Activated naive CD4-positive, alpha-beta T cell (primary cell): ENCODE data around the gene ABCC3.
"Not testable (repeated sequence)": the region's sequence is repeated elsewhere in the genome, so short reads cannot be mapped to it uniquely, and the experiment has no call there.

Source experiments
- DNase-seq, 4 experiments: peaks; one replicate each; lab custom pipeline; 2025; lab: John Stamatoyannopoulos, UW

ABCC3 gene

DNA sequence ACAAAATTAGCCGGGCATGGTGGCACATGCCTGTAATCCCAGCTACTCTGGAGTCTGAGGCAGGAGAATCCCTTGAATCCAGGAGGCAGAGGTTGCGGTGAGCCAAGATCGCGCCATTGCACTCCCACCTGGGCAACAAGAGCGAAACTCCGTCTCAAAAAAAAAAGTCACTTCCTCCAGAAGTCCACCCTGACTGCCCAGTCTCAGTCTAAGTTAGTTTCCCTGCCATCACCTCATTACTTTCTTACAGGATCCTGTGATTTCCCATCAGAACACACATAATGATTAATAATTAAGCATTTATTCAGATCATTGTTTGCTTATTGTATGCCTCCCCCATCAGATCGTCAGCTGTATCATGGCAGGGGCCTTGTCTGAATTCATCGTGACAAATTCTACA, 31.6 kb downstream of the ABCC3 start:
- no peak for DNase-seq

DNA sequence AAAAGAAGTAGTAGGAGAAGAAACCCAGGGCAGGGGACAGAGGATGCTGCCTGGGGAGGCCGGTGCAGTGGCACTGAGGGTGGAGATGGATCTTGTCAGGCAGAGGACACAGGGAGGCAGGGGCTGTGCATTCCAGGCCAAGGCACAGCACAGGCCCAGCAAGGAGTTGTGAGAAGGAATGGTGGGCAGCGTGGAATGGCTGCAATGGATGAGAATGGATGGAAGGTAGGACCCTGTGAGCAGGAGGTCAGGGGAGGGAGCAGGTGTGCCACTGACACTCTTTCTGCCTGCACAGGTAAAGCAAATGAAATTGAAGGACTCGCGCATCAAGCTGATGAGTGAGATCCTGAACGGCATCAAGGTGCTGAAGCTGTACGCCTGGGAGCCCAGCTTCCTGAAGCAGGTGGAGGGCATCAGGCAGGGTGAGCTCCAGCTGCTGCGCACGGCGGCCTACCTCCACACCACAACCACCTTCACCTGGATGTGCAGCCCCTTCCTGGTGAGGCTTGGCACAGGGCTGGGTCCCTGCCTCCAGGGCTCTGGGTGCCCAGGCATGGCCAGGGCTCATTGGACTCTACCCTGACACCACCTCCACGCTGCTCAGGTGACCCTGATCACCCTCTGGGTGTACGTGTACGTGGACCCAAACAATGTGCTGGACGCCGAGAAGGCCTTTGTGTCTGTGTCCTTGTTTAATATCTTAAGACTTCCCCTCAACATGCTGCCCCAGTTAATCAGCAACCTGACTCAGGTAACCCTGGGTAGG, 32.8 kb downstream of the ABCC3 start:
- no peak for DNase-seq

DNA sequence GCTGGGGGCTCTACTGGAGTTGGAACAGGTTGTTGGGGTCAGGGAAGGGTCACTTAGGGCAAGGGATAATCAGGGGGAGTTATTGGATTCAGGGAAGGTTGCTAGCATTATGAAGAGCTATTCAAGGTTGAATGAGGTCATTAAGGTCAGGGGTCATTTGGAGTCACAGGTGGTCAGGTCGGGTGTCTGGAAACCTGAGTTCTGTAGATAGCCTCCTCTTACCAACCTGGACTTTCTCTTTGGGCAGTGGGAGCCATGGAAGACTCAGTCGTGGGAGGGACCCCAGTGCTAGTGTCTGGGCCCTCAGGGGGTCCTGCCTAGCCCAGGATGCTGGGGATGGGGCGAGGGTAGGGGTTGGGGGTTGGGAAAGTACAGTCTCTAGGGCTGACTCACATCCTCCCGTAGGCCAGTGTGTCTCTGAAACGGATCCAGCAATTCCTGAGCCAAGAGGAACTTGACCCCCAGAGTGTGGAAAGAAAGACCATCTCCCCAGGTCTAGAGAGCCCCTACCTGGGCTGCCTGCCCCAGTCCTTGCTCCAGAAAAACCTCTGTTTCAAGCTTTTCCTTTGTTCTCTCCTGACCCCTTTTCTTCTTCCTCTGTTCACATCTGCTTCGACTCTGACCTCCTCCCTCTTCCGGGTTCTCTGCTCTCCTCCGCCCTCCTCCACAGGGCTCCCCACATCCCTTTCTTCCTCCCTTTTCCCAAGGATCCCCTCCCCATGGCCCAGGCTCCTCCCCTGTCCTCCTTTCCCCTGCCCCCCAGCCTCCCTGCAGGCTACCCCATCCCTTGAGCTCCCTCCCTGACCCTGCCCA, 33.5 kb downstream of the ABCC3 start:
- no peak for DNase-seq

DNA sequence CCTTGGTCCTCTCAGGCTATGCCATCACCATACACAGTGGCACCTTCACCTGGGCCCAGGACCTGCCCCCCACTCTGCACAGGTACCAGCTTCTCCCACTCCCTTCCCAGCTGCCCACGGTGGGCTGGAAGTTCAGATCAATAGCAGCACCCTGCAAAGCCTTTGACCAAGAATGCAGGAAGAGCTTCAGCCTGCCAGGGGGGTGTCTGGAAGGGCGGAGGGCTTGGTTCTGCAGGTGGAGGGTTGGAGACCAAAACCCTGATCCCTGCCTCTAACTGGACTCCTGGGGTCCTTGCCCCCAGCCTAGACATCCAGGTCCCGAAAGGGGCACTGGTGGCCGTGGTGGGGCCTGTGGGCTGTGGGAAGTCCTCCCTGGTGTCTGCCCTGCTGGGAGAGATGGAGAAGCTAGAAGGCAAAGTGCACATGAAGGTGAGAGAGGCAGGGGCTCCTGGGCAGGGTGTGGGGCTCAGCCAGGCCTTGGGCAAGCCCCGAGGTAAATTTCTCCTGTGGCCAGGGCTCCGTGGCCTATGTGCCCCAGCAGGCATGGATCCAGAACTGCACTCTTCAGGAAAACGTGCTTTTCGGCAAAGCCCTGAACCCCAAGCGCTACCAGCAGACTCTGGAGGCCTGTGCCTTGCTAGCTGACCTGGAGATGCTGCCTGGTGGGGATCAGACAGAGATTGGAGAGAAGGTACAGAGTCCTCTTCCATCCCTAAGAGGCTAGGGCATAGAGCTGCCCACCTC, 34.3 kb downstream of the ABCC3 start:
- no peak for DNase-seq

DNA sequence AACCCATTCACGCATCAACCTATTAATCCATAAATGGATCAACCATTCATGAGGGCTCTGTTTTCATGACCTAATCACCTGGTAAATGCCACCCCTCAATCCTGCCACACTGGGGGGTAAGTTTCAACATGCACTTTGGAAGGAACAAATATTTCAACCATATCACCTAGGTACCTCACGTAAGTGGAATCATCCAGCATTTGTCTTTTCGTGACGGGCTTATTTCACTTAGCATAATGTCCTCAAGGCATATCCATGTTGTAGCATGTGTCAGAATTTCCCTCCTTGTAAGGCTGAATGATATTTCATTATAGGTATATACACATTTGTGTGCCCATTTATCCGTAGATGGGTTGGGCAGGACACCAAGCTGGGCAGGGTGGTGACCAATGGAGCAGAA, 37.4 kb downstream of the ABCC3 start:
- DNase-seq = no peak

DNA sequence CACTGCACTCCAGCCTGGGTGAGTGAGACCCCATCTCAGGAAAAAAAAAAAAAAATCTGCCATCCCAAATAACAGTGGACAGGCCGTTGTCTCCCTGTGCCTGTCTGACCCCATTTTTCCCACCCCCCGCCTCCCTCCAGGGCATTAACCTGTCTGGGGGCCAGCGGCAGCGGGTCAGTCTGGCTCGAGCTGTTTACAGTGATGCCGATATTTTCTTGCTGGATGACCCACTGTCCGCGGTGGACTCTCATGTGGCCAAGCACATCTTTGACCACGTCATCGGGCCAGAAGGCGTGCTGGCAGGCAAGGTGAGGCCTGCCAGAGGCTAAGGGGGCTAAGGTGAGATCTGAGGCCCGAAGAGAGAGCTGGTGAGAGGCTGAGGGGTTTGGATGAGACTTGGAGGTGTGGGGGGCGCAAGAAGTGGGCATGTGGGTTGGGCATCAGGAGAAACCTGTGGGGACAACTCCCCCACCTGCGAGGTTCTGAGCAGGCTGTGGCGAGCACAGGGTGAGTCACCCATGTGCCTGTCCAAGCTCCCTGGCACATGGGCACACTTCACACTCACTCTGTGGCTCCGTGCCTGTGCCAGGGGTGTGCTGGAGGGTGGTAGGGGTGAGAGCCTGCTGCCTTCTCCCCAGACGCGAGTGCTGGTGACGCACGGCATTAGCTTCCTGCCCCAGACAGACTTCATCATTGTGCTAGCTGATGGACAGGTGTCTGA, 38.3 kb downstream of the ABCC3 start:
- no peak for DNase-seq

DNA sequence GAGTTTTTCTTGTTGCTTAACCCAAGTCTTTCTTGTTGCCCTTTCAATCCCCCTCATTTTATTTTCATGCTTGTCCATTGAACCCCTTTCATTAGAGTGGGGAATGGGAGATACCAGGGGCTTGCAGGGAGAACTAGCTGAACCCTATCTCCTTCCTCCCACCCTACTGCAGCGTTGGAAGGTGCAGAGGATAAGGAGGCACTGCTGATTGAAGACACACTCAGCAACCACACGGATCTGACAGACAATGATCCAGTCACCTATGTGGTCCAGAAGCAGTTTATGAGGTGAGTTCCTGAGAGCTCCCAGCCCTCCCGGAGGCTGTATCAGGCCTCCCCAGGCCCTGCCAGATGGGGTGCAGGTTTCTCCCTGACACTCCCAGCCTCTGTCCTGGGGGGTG, 40.5 kb downstream of the ABCC3 start:
- DNase-seq = no peak

DNA sequence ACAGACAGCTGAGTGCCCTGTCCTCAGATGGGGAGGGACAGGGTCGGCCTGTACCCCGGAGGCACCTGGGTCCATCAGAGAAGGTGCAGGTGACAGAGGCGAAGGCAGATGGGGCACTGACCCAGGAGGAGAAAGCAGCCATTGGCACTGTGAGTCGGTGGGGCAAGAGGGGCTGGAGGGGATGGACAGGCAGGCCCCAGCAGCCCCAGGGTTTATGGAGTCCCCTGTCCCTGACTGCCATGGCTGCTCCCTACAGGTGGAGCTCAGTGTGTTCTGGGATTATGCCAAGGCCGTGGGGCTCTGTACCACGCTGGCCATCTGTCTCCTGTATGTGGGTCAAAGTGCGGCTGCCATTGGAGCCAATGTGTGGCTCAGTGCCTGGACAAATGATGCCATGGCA, 40.9 kb downstream of the ABCC3 start:
- no peak for DNase-seq

DNA sequence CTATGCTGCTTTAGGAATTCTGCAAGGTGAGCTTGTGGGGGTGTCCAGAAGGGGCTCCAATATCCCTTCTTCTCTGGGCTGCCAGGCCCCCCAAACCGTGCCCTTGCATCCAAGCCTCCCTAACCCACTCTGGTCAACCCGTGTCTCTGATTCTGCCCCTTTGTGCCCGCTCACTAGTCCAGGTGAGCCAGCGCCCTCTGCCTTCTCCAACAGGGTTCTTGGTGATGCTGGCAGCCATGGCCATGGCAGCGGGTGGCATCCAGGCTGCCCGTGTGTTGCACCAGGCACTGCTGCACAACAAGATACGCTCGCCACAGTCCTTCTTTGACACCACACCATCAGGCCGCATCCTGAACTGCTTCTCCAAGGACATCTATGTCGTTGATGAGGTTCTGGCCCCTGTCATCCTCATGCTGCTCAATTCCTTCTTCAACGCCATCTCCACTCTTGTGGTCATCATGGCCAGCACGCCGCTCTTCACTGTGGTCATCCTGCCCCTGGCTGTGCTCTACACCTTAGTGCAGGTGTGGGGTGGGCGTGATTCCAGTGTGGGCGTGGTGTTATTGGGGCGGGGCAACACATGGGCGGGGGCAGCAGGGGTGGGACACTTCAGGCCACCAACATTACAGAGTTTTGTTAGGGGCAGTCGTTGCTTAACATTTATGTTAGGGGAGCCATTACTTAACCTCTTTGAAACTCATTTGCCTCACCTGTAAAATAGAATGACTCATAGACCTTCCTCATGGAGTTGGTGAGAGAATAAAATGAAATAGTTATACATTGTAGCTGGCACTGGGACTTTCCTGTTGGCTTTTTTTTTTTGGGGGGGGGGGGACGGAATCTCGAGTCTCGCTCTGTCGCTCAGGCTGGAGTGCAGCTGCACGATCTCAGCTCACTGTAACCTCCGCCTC, 41.6 kb downstream of the ABCC3 start:
- no peak for DNase-seq

DNA sequence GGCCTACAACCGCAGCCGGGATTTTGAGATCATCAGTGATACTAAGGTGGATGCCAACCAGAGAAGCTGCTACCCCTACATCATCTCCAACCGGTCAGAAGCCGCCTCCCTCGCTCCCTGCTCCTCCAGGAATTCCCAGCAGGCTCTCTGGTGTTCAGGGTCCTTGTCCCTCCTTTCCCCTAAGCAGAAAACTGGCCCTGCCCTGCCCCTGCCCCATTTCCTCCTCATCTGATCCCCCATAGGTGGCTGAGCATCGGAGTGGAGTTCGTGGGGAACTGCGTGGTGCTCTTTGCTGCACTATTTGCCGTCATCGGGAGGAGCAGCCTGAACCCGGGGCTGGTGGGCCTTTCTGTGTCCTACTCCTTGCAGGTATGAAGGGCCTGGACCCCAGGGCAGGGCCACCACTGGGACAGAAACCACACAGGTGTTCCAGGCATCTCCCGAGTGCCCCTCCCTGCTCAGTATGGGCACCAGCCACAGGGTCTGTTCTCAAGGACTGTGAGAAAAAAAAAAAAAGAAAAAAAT, 43.2 kb downstream of the ABCC3 start:
- no peak for DNase-seq

DNA sequence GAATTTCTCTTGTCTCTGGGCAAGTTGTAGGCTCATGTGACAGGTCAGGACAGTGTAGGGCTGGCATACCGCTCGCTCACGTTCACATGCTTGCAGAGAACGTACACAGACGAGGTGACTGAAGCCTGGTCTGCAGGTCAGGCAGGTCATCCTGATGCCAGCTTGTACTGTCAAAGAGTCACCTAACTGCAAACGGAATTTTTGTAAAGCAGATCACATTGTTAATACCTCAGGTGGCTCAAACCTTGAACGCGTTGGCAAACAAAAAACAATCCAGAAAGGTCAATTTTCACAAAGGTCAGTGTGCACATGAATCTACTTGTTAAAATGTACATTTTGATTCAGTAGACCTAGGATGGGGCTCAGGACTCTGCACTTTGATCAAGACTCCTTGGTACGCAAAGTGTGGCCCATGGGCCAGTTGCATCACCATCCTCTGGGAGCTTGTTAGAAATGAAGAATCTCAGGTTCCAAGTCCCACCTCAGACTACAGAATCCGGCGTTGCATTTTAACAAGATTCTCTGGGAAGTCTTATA, 44.4 kb downstream of the ABCC3 start:
- DNase-seq = no peak

DNA sequence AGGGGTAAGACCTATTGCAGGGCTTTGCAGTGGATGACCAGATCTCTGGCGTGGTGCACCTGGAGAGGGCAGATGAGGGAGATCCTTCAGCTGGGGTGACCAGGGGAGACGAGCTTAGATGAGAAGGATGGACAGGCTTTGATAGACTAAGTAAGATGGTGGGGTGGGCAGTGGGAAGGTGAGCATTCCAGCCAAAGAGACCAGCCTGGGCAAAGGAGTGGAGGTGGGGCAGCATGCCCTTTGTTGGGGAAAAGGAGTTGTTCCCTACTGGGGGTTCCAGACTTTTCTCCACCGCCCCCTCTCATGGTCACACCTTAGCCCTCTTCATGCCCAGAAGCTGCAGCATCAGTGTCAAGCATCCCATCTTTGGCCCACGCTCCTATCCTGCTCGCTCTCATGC, 45.4 kb downstream of the ABCC3 start:
- DNase-seq = no peak

DNA sequence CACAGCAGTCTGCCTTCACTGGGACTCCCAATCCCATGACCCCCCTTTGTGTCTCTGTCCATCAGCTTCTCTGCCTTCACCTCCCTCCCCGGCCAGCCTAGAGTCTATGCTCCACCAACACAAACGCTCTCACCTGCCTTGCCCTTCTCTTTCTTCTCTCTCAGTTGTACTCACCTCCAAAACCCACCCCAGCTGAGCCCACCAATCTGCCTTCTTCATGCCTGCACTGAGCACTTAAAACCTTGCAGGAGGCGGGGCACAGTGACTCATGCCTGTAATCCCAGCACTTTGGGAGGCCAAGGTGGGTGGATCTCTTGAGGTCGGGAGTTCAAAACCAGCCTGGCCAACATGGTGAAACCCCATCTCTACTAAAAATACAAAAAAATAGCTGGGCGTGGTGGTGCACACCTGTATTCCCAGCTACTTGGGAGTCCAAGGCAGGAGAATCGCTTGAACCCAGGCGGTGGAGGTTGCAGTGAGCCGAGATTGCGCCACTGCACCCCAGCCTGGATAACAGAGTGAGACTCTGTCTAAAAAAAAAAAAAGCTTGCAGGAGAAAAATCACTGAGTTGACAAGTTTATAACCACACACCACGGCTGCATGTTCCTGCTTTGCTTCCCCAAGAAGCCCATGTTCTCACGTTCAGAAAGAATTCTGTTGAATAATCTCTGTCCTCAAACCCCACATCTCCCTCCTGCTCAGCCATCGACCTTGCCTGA, 46.0 kb downstream of the ABCC3 start:
- not testable (repeated sequence) for DNase-seq

DNA sequence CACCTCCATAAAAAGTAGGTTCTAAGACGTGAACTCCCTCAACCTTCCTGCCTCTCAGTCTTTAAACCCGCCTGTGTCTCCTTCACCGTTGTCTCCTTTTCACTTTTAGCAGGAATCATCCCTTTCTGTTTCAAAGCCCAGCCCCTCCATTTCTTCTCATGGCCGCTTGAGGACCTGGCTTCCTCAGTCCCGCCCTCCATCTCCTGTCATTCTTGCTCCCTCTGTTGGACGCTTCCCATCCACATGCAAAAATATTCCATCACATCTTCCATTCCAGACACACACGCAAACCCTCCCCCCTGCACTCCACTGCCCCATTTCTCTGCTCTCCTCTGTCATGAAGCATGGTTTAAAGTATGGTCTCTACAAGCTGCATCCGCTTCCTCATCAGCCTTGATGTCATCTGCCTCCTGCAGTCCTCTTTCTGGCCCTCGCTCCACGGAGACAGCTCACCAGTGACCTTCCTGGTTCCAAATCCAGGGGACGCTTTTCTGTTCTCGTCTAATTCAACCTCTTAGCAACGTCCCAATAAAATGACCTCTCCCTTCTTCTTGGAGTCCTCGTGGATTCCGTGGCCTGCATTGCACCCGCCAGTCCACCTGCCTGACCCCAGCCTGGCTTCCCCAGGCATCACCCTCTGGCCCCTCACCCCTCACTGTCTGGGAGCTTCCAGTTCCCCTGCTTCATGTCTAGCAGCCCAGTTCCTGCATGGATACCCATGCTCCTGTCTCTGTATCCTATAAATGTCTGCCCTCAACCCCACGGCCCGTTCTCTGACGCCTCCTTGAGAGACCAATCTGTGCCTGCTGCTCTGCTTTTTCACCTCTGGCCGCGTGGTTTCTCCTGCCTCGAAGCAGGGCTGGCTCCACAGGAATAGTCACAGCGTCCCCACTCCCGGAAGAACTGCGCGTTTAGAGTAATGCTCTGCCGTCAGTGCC, 46.9 kb downstream of the ABCC3 start:
- no peak for DNase-seq

DNA sequence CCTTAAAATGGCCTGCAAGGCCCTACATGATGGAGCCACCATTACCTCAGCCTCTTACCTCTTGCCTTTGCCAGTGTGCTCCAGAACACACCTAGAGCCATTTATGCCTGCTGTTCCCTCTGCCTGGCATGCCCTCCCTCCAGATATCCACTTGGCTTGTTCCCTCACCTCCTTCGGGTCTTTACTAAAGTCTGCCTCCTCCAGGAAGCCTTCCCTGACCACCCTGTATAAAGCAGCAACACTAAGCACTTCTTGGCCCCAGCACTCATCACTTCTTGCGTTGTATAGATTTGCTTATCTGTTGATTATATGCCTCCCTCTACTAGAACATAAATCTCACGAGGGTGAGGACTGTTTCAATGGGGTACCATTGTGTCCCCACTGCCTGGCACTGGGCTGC, 47.8 kb downstream of the ABCC3 start:
- no peak for DNase-seq

DNA sequence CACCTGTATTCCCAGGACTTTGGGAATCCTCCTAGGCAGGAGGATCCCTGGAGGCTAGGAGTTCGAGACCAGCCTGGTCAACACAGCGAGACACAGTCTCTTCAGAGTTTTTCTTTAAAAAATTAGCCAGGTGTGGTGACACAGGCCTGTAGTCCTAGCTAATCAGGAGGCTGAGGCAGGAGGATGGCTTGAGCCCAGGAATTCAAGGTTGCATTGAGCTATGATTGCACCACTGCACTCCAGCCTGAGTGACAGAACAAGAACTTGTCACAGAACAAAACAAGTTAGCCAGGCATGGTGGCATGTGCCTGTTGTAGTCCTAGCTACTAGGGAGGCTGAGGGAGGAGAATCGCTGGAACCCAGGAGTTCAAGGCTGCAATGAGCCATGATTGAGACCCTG, 48.3 kb downstream of the ABCC3 start:
- DNase-seq = no peak

DNA sequence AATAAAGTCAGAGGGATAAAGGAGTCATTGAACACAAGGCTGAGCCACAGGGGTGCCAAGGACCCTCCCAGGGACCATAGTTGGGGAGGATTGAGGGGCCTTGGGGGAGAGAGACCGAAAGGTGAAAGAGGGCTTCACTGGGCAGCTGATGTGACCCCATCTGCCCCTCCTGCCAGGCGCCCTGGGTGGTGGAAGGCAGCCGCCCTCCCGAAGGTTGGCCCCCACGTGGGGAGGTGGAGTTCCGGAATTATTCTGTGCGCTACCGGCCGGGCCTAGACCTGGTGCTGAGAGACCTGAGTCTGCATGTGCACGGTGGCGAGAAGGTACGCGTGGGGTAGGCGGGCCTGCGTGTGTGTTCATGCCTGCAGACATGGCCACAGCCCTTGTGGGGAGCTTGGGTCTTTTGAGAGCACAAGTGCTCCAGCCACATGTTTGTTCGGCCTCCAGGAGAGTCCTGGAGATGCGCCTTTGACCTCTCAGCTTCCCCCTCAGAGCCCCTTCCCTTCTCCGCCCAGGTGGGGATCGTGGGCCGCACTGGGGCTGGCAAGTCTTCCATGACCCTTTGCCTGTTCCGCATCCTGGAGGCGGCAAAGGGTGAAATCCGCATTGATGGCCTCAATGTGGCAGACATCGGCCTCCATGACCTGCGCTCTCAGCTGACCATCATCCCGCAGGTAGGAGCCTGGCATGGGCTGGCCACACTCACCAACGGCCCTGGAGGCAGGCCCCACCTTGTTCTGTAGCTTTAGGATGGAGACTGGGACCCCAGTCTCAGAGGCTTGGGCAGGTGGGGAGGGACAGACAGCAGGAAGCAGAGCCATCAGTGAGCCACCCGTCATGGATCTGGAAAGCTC, 49.0 kb downstream of the ABCC3 start:
- DNase-seq = no peak

DNA sequence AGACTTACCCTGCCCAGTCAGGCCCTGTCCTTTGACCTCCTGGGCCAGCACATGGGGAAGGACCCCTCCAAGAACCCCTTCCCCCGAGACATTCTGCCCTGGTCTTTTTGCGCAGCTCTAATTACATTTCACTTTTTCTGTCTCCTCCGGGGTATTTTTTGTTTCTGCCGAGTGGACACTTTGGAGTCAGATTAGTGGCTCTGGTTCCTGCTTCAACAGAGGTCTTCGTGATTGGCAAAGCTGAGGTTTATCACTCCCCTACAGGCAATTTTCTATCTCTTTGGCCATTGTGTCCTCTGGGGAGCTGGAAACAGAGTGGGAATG, 49.6 kb downstream of the ABCC3 start:
- DNase-seq = no peak
